OCI-LY1 (cell line): ENCODE data around the gene KRTAP5-8.

Source experiments
- H2AFZ ChIP-seq: fragments of 200-600 bp; sonication (generic), shearing (Covaris generic); 2 replicates; pipeline ENCODE4 v1.6.0; 2014; ENCODE audit warnings: antibody characterized with exemption, mild to moderate bottlenecking, low read length
- H3F3A ChIP-seq: fragments of 200-600 bp; sonication (generic), shearing (Covaris generic); 2 replicates; pipeline ENCODE4 v1.6.0; 2014; ENCODE audit warnings: mild to moderate bottlenecking, antibody characterized with exemption, low read length, moderate library complexity; ENCODE audit not compliant: insufficient read depth
- H3K27ac ChIP-seq: fragments of 200-600 bp; sonication (generic); 2 replicates; pipeline ENCODE4 v1.5.1; 2014; ENCODE audit warnings: low read length, mixed run types, mild to moderate bottlenecking, low read depth; ENCODE audit not compliant: poor library complexity, severe bottlenecking
- H3K27me3 ChIP-seq: fragments of 200-600 bp; sonication (generic); 2 replicates; pipeline ENCODE4 v1.6.0; 2014; ENCODE audit warnings: antibody characterized with exemption, mild to moderate bottlenecking, low read length, moderate library complexity; ENCODE audit not compliant: insufficient read depth
- H3K36me3 ChIP-seq: fragments of 200-600 bp; sonication (generic); 2 replicates; pipeline ENCODE4 v1.6.1; 2014; ENCODE audit warnings: mild to moderate bottlenecking, antibody characterized with exemption, low read length, moderate library complexity, mixed read lengths; ENCODE audit not compliant: insufficient read depth
- H3K4me1 ChIP-seq: fragments of 200-600 bp; sonication (generic); 2 replicates; pipeline ENCODE4 v1.5.1; 2014; ENCODE audit warnings: mild to moderate bottlenecking, low read length, moderate library complexity; ENCODE audit not compliant: insufficient read depth, severe bottlenecking
- H3K4me2 ChIP-seq: fragments of 200-600 bp; sonication (generic), shearing (Covaris generic); 2 replicates; pipeline ENCODE4 v1.6.1; 2014; ENCODE audit warnings: low read length
- H3K4me3 ChIP-seq: fragments of 200-600 bp; sonication (generic); 2 replicates; pipeline ENCODE4 v1.5.1; 2014; ENCODE audit warnings: low read length, low read depth, mild to moderate bottlenecking, mixed read lengths; ENCODE audit not compliant: poor library complexity, severe bottlenecking
- H3K79me2 ChIP-seq: fragments of 200-600 bp; shearing (Covaris generic); 2 replicates; pipeline ENCODE4 v1.6.1; 2016; ENCODE audit warnings: mixed run types, low read length, mixed read lengths; ENCODE audit not compliant: insufficient read depth
- H3K9ac ChIP-seq: fragments of 200-600 bp; sonication (generic), shearing (Covaris generic); 2 replicates; pipeline ENCODE4 v1.6.1; 2014; ENCODE audit warnings: mild to moderate bottlenecking, low read length, mixed read lengths
- H3K9me2 ChIP-seq: fragments of 200-600 bp; sonication (generic), shearing (Covaris generic); 2 replicates; pipeline ENCODE4 v1.6.1; 2014; ENCODE audit warnings: low read depth, mild to moderate bottlenecking, low read length, mixed read lengths
- H3K9me3 ChIP-seq: fragments of 200-600 bp; shearing (Covaris generic); 2 replicates; pipeline ENCODE4 v1.6.1; 2014; ENCODE audit warnings: low read length, mixed read lengths
- H4K20me1 ChIP-seq: fragments of 200-600 bp; sonication (generic), shearing (Covaris generic); 2 replicates; pipeline ENCODE4 v1.6.0; 2016; ENCODE audit warnings: mild to moderate bottlenecking, low read length; ENCODE audit not compliant: insufficient read depth
- EZH2 ChIP-seq: fragments of 200-600 bp; sonication (generic), shearing (Covaris generic); IDR thresholded peaks from 2 replicates; pipeline ENCODE4 v1.8.0; 2017; ENCODE audit warnings: borderline replicate concordance, mixed run types, mild to moderate bottlenecking, antibody characterized with exemption, low read length, moderate library complexity, mixed read lengths
- TF ChIP-seq, protein P1 (sequence below): fragments of 200-600 bp; sonication (generic), shearing (Covaris generic); IDR thresholded peaks from 2 replicates; pipeline ENCODE4 v1.5.1; 2017; ENCODE audit warnings: mild to moderate bottlenecking, antibody characterized with exemption, low read length, moderate library complexity, mixed read lengths

Gene KRTAP5-8

DNA sequence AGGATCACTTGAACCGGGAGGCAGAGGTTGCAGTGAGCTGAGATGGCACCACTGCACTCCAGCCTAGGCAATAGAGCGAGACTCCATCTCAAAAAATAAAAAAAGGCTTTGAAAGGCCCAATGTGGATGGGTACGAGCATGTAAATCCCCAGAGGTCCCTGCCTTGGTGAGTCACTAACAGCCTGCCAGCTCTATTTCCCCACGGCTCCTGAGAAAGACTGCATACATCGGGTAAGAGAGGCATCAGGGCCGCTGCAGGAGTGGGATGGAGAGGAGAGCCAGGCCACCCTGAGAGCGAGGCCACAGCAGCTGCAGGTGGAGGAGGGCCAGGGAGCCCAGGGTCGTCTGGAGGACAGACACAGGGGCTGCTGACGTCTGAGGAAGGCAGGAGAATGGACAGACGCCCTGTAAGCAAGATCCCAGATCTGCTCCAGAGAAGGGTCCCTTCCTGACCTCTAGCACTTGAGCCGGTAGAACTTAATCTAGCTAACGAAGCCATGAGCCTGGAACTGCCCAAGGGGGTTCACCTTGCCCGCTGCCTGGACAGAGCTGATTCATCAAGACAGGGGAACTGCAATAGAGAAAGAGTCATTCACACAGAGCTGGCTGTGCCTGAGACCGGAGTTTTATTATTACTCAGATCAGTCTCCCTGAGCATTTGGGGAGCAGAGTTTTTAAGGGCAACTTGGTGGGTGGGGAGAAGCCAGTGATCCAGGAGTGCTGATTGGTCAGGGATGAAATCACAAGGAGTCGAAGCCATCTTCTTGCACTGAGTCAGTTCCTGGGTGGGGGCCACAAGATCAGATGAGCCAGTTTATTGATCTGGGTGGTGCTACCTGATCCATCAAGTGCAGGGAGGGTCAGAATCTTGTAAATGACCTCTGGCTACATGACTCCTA lies 5.3 kb downstream of the KRTAP5-8 start:
- Histone ChIP-seq H3K9me2 (no peaks in the 10 kb centered on the region), H3K4me2 (no peak overlapping the region), H3K4me3 (no peak overlapping the region), H2AFZ (no peak overlapping the region), H3K27ac (no peak overlapping the region), H3K9ac (no peak overlapping the region), H3K27me3 (peaks cover 15% of the 10 kb centered on the region; the same call in 1 of the 2 replicates), H3K79me2 (no peaks in the 10 kb centered on the region), H3K4me1 (no peaks in the 10 kb centered on the region), H3K36me3 (no peaks in the 10 kb centered on the region; the same call in 1 of the 2 replicates), H3F3A (no peaks in the 10 kb centered on the region), H4K20me1 (no peaks in the 10 kb centered on the region), H3K9me3 (no peaks in the 10 kb centered on the region)
- no peak for TF ChIP-seq EZH2
- TF ChIP-seq, protein P1, sequence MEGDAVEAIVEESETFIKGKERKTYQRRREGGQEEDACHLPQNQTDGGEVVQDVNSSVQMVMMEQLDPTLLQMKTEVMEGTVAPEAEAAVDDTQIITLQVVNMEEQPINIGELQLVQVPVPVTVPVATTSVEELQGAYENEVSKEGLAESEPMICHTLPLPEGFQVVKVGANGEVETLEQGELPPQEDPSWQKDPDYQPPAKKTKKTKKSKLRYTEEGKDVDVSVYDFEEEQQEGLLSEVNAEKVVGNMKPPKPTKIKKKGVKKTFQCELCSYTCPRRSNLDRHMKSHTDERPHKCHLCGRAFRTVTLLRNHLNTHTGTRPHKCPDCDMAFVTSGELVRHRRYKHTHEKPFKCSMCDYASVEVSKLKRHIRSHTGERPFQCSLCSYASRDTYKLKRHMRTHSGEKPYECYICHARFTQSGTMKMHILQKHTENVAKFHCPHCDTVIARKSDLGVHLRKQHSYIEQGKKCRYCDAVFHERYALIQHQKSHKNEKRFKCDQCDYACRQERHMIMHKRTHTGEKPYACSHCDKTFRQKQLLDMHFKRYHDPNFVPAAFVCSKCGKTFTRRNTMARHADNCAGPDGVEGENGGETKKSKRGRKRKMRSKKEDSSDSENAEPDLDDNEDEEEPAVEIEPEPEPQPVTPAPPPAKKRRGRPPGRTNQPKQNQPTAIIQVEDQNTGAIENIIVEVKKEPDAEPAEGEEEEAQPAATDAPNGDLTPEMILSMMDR, result no peak

DNA sequence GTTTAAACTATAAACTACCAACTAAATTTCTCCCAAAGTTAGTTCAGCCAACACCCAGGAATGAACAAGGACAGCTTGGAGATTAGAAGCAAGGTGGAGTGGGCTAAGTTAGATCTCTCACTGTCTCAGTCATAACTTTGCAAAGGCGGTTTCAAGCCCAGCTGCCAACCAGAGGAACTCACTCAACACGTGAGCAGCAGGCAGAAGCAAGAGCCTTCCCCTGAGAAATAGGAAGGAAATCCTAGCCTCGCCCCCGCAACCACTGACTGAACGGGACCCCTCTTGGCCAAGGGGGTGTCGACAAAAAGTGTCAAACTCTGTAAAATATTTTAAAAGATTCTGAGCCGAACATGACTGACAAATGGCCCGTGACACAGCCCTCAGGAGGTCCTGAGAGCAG lies 6.0 kb downstream of the KRTAP5-8 start:
- no peaks in the 10 kb centered on the region; the same call in 1 of the 2 replicates for H3K36me3 ChIP-seq
- no peaks in the 10 kb centered on the region for H3K9me3 ChIP-seq
- H3K4me3 ChIP-seq, result no peak overlapping the region
- H3K79me2 ChIP-seq, result no peaks in the 10 kb centered on the region
- no peaks in the 10 kb centered on the region for H3K4me1 ChIP-seq
- H3K27me3 ChIP-seq, result peaks cover 15% of the 10 kb centered on the region; the same call in 1 of the 2 replicates
- no peaks in the 10 kb centered on the region for H3K9me2 ChIP-seq
- no peaks in the 10 kb centered on the region for H4K20me1 ChIP-seq
- no peak overlapping the region for H3K27ac ChIP-seq
- H3K4me2 ChIP-seq, result no peak overlapping the region
- no peak overlapping the region for H3K9ac ChIP-seq
- no peak overlapping the region for H2AFZ ChIP-seq
- TF ChIP-seq EZH2, result no peak
- TF ChIP-seq, protein P1, result no peak
- no peaks in the 10 kb centered on the region for H3F3A ChIP-seq

DNA sequence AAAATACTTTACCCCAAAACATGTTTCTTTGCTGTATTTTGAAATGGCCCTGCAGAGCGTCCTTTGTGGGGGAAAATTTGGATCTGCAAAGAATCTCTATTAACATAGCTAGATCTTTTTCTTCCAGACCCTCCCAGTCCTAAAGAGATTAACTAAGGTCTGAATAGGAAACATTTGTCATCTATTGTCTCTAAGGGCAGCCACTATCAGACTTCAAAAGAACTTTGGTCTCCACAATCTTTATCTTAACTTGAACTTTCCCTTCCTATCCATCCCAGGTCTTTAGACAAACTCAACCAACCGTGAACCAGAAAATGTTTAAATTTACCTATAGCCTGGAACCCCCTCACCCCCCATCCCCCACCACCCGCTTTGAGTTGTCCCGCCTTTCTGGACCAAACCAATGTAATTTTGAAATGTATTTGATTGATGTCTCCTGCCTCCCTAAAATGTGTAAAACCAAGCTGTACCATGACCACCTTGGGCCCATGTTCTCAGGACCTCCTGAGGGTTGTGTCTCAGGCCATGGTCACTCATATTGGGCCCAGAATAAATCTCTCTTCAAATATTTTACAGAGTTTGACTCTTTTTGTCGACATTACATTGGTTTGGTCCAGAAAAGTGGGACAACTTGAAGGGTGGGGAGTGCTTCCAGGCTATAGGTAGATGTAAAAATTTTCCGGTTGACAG lies 6.8 kb downstream of the KRTAP5-8 start:
- Histone ChIP-seq H3K4me1 (no peaks in the 10 kb centered on the region), H3K4me3 (no peak overlapping the region), H3K9me3 (no peaks in the 10 kb centered on the region), H3K9ac (no peak overlapping the region), H3F3A (no peaks in the 10 kb centered on the region), H3K9me2 (no peaks in the 10 kb centered on the region), H3K27me3 (peaks cover 15% of the 10 kb centered on the region; the same call in 1 of the 2 replicates), H4K20me1 (no peaks in the 10 kb centered on the region), H3K36me3 (no peaks in the 10 kb centered on the region; the same call in 1 of the 2 replicates), H3K4me2 (no peak overlapping the region), H3K27ac (no peak overlapping the region), H3K79me2 (no peaks in the 10 kb centered on the region), H2AFZ (no peak overlapping the region)
- TF ChIP-seq, protein P1, result no peak
- no peak for TF ChIP-seq EZH2
